Fibroblast of the aortic adventitia (primary cell): ENCODE data around the gene IMMP2L. TPM values are rescaled to one million over a fixed set of nuclear protein-coding genes. Genes with fewer than 3 reads are reported as not detected.
"Not testable (repeated sequence)": the region's sequence is repeated elsewhere in the genome, so short reads cannot be mapped to it uniquely, and the experiment has no call there.

ENCODE experiments used
- DNase-seq: peaks from one replicate; pipeline ENCODE4 v3.0.0-alpha.2; 2010; ENCODE audit warnings: low read depth
- H3K4me3 ChIP-seq: 2 replicates; pipeline ENCODE4 v1.5.1; 2011; ENCODE audit warnings: low read depth, mild to moderate bottlenecking, control low read depth, low read length, moderate library complexity
- total RNA-seq: library from RNA; depleted of rRNA; stranded (reverse); fragments of >200 nt; gene quantifications from 2 replicates; pipeline ENCODE4 v1.2.3, GENCODE V29; 2012; ENCODE audit warnings: low replicate concordance
- TF ChIP-seq, protein P1 (sequence below): IDR thresholded peaks from 2 replicates; pipeline ENCODE4 v1.5.1; 2011; ENCODE audit warnings: mild to moderate bottlenecking, low read length, control low read depth, inconsistent platforms; ENCODE audit not compliant: insufficient read depth

Gene IMMP2L
- total RNA-seq, result 9.9 and 24.1 TPM in 2 replicates

- TF ChIP-seq, protein P1, sequence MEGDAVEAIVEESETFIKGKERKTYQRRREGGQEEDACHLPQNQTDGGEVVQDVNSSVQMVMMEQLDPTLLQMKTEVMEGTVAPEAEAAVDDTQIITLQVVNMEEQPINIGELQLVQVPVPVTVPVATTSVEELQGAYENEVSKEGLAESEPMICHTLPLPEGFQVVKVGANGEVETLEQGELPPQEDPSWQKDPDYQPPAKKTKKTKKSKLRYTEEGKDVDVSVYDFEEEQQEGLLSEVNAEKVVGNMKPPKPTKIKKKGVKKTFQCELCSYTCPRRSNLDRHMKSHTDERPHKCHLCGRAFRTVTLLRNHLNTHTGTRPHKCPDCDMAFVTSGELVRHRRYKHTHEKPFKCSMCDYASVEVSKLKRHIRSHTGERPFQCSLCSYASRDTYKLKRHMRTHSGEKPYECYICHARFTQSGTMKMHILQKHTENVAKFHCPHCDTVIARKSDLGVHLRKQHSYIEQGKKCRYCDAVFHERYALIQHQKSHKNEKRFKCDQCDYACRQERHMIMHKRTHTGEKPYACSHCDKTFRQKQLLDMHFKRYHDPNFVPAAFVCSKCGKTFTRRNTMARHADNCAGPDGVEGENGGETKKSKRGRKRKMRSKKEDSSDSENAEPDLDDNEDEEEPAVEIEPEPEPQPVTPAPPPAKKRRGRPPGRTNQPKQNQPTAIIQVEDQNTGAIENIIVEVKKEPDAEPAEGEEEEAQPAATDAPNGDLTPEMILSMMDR, result peak; percentile 45
- peak; percentile 76 for DNase-seq
- peak within 1 kb of the TSS; percentile 75 for H3K4me3 ChIP-seq
These were observed at the start of gene IMMP2L for GRCh38 chr7:111561904-111562732. TSS of gene IMMP2L (minus strand) at chr7:111562492.

DNA sequence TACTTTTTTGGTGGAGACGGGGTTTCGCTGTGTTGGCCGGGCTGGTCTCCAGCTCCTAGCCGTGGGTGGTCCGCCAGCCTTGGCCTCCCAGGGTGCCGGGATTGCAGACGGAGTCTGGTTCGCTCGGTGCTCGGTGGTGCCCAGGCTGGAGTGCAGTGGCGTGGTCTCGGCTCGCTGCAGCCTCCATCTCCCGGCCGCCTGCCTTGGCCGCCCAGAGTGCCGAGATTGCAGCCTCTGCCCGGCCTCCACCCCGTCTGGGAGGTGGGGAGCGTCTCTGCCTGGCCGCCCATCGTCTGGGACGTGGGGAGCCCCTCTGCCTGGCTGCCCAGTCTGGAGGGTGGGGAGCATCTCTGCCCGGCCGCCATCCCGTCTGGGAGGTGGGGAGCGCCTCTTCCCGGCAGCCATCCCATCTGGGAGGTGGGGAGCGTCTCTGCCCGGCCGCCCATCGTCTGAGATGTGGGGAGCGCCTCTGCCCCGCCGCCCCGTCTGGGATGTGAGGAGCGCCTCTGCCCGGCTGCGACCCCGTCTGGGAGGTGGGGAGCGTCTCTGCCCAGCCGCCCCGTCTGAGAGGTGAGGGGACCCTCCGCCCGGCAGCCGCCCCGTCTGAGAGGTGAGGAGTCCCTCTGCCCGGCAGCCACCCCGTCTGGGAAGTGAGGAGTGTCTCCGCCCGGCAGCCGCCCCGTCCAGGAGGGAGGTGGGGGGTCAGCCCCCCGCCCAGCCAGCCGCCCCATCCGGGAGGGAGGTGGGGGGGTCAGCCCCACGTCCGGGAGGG is 47.4 kb upstream of the IMMP2L start:
- not testable (repeated sequence) for DNase-seq, H3K4me3 ChIP-seq

- DNase-seq, result no peak
- no peak overlapping the region for H3K4me3 ChIP-seq
- TF ChIP-seq, protein P1, result no peak
These were observed 45.3 kb upstream of the IMMP2L start for GRCh38 chr7:111607621-111608020.

DNA sequence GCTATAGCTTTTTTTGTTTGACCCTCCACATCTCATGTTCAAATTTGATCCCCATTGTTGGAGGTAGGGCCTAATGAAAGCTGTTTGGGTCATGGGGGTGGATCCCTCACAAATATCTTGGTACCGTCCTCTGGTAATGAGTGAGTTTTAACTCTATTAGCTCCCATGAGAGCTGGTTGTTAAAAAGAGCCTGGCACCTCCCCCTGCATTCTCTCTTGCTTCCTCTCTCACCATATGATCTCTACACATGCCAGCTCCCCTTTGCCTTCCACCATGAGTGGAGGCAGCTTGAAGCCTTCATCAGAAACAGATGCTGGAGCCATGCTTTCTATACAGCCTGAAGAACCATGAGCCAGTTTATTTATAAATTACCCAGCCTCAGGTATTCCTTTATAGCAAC is 43.0 kb upstream of the IMMP2L start:
- H3K4me3 ChIP-seq, result no peak overlapping the region
- no peak for DNase-seq
- TF ChIP-seq, protein P1, result no peak

GRCh38 chr7:111600091-111600490 is 37.8 kb upstream of the IMMP2L start:
- DNase-seq, result no peak
- TF ChIP-seq, protein P1, result no peak
- no peak overlapping the region for H3K4me3 ChIP-seq

DNA sequence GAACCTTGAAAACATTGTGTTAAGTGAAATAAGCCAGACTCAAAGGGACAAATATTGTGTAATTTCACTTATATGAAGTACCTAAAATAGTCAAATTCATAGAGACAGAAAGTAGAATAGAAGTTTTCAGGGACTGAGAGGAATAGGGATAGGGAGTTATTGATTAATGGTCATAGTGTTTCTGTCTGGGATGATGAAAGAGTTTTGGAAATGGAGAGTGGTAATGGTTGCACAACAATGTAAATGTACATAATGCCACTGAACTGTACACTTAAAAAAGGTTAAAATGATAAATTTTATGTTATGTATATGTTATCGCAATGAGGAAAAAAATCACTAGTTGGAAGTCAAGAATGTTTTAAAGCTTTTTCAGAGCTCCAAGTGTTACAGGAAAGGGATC is 33.5 kb upstream of the IMMP2L start:
- no peak for DNase-seq
- no peak overlapping the region for H3K4me3 ChIP-seq
- TF ChIP-seq, protein P1, result no peak

DNA sequence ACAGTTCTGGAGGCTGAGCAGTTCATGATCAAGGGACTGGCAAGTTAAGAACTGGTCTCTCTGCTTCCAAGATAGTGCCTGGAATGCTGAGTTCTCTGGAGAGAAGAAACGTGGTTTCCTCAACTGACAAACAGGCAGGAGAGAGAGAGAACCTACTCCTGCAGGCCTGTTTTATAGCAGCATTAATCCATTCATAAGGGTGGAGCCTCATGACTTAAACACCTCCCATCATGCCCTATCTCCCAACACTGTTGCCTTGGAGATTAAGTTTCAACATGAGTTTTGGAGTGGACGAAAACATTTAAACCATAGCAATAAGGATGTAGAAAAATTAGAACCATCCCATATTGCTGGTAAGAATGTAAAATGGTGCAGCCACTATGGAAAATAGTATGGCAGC is 32.3 kb upstream of the IMMP2L start:
- DNase-seq, result peak; percentile 1
- no peak overlapping the region for H3K4me3 ChIP-seq
- TF ChIP-seq, protein P1, result no peak
